Liver (tissue), 9 donors: ENCODE measurements around the gene SMIM1. TPM values are rescaled to one million over a fixed set of nuclear protein-coding genes. Genes with fewer than 3 reads are reported as not detected.

ENCODE experiments used
- DNase-seq: peaks from one replicate; pipeline ENCODE4 v3.0.0-alpha.2; 2017; ENCODE audit warnings: low spot score
- H3K27ac ChIP-seq, 2 donors: one replicate each; pipeline ENCODE4 v1.7.0; 2013; ENCODE audit warnings: inconsistent platforms in 2 of 2, low read length in 2 of 2, control low read depth in 1 of 2, low read depth in 1 of 2, mild to moderate bottlenecking in 1 of 2
- H3K27me3 ChIP-seq, 4 donors: one replicate each; pipeline versions ENCODE4 v1.6.1 to v1.7.0; 2013; ENCODE audit warnings: low read length in 3 of 4, inconsistent platforms in 1 of 4, mild to moderate bottlenecking in 1 of 4, moderate library complexity in 1 of 4; ENCODE audit not compliant: control insufficient read depth in 4 of 4, insufficient read depth in 4 of 4
- H3K36me3 ChIP-seq, 4 donors: one replicate each; pipeline versions ENCODE4 v1.6.1 to v1.7.0; 2013; ENCODE audit warnings: low read length in 3 of 4, mild to moderate bottlenecking in 3 of 4, low read depth in 1 of 4, moderate library complexity in 1 of 4; ENCODE audit not compliant: control insufficient read depth in 4 of 4, insufficient read depth in 3 of 4
- H3K4me1 ChIP-seq, 4 donors: one replicate each; pipeline versions ENCODE4 v1.6.1 to v1.7.0; 2013; ENCODE audit warnings: low read length in 3 of 4, mild to moderate bottlenecking in 3 of 4, moderate library complexity in 1 of 4; ENCODE audit not compliant: control insufficient read depth in 4 of 4, insufficient read depth in 4 of 4
- H3K4me3 ChIP-seq, 3 donors: one replicate each; pipeline versions ENCODE4 v1.6.1 to v1.7.0; 2013; ENCODE audit warnings: low read length in 3 of 3, control low read depth in 1 of 3, low read depth in 1 of 3, mild to moderate bottlenecking in 1 of 3
- H3K9ac ChIP-seq, 2 donors: one replicate each; pipeline ENCODE4 v1.7.0; 2013; ENCODE audit warnings: low read length in 2 of 2, mild to moderate bottlenecking in 2 of 2, moderate library complexity in 2 of 2, control low read depth in 1 of 2, low read depth in 1 of 2
- H3K9me3 ChIP-seq, 4 donors: one replicate each; pipeline versions ENCODE4 v1.6.1 to v1.7.0; 2013; ENCODE audit warnings: low read length in 3 of 4; ENCODE audit not compliant: control insufficient read depth in 4 of 4
- EGR1 ChIP-seq, 2 donors: IDR thresholded peaks; 2 replicates each; pipeline ENCODE4 v1.6.1; 2016 to 2018; ENCODE audit warnings: antibody characterized with exemption in 2 of 2, low read depth in 2 of 2
- FOXA1 ChIP-seq: IDR thresholded peaks from 2 replicates; pipeline ENCODE4 v1.6.1; 2016; ENCODE audit warnings: antibody characterized with exemption
- GABPA ChIP-seq, 2 donors: IDR thresholded peaks in 1 of 2; conservative IDR thresholded peaks in 1 of 2; 2 replicates each; pipeline ENCODE4 v1.6.1; 2016; ENCODE audit warnings: antibody characterized with exemption in 2 of 2, mild to moderate bottlenecking in 1 of 2, moderate library complexity in 1 of 2
- HNF4A ChIP-seq, 2 donors: conservative IDR thresholded peaks; 2 replicates each; pipeline ENCODE4 v1.6.1; 2016; ENCODE audit warnings: antibody characterized with exemption in 2 of 2, mild to moderate bottlenecking in 2 of 2
- JUND ChIP-seq, 2 donors: IDR thresholded peaks; 2 replicates each; pipeline ENCODE4 v1.6.1; 2016; ENCODE audit warnings: antibody characterized with exemption in 2 of 2
- RAD21 ChIP-seq, 2 donors: IDR thresholded peaks; 2 replicates each; pipeline ENCODE4 v1.6.1; 2016; ENCODE audit warnings: antibody characterized with exemption in 2 of 2, mild to moderate bottlenecking in 2 of 2
- RXRA ChIP-seq, 2 donors: IDR thresholded peaks; 2 replicates each; pipeline ENCODE4 v1.6.1; 2017 to 2018; ENCODE audit warnings: antibody characterized with exemption in 2 of 2, mild to moderate bottlenecking in 1 of 2
- SP1 ChIP-seq: IDR thresholded peaks from 2 replicates; pipeline ENCODE4 v1.6.1; 2018; ENCODE audit warnings: antibody characterized with exemption, mild to moderate bottlenecking
- TAF1 ChIP-seq: conservative IDR thresholded peaks from 2 replicates; pipeline ENCODE4 v1.6.1; 2016; ENCODE audit warnings: antibody characterized with exemption, mild to moderate bottlenecking
- YY1 ChIP-seq: IDR thresholded peaks from 2 replicates; pipeline ENCODE4 v1.6.1; 2016; ENCODE audit warnings: antibody characterized with exemption, mild to moderate bottlenecking
- WGBS: extraction: QIAGEN DNeasy Blood & Tissue Kit; methylation state at CpG from one replicate; pipeline ENCODE4 v1.1.7; 2013; 5-methylcytosine and 5-hydroxymethylcytosine counted together
- polyA plus RNA-seq, 2 donors: library from polyadenylated mRNA; stranded (reverse) in 1 of 2; unstranded in 1 of 2; fragments of 200-250 nt in 1 of 2; fragments of >200 nt in 1 of 2; fragmentation: Nextera tagmentation in 1 of 2; extraction: Ambion mirVana in 1 of 2; gene quantifications; one replicate each; pipeline versions ENCODE4 v1.2.1 to v1.2.3, GENCODE V29; 2013 to 2015
- total RNA-seq, 2 donors: library from RNA; depleted of rRNA; stranded (reverse); fragments of >200 nt; gene quantifications; one replicate each; pipeline ENCODE4 v1.2.3, GENCODE V29; 2014
- TF ChIP-seq, protein P1 (sequence below): IDR thresholded peaks from 2 replicates; pipeline ENCODE4 v1.6.1; 2016; ENCODE audit warnings: antibody characterized with exemption
- TF ChIP-seq, protein P2 (sequence below): IDR thresholded peaks from 2 replicates; pipeline ENCODE4 v1.6.1; 2016; ENCODE audit warnings: antibody characterized with exemption, mild to moderate bottlenecking
- TF ChIP-seq, protein P3 (sequence below): fragments of 150-350 bp; IDR thresholded peaks from 2 replicates; pipeline ENCODE4 v1.5.1; 2017; ENCODE audit warnings: improper control_type of control experiment, low read depth, low read length; ENCODE audit not compliant: missing input control
- TF ChIP-seq, protein P4 (sequence below): IDR thresholded peaks from 2 replicates; pipeline ENCODE4 v1.6.1; 2016; ENCODE audit warnings: antibody characterized with exemption
- TF ChIP-seq, protein P5 (sequence below): IDR thresholded peaks from 2 replicates; pipeline ENCODE4 v1.6.1; 2016; ENCODE audit warnings: antibody characterized with exemption
- donor health status: healthy.
- donor health status: healthy.
- donor health status: healthy.
- donor health status: healthy.
- donor health status: healthy.

SMIM1 gene
- total and polyA plus RNA-seq, 4 donors = 1.8 to 82.9 (median 10.3) TPM

DNA sequence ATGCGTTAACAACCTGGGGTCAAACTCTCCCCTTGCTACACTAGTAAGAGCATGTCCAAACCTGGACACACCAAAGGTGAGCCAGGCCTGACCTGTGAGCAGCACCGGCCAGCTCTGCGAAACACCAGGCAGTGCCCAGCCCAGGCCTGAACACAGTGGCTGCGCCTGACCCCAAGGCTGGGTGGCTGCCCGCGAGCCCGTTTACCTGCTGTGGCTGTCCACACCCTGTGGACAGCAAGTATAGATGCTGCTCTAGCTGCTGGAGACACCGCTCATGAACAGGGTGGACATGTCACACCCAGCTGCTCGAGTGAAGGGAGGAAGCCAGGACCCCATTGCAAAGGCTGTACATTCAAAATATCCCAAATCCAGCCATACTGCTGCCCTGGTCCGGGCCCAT lies 27.9 kb upstream of the SMIM1 start:
- Histone ChIP-seq H3K27ac (no peak overlapping the region), H3K9me3 (no peaks in the 10 kb centered on the region), H3K27me3 (no peaks in the 10 kb centered on the region), H3K4me1 (peaks cover 8 to 37% (median 19%) of the 10 kb centered on the region in 4 donors), H3K9ac (no peak overlapping the region), H3K36me3 (peaks cover 0 to 13% (median 4%) of the 10 kb centered on the region in 4 donors), H3K4me3 (no peak overlapping the region)
- DNase-seq = no peak
- WGBS = 96% methylated on average over 10 of the region's 10 CpGs
- TF ChIP-seq RAD21 (IDR thresholded peaks at IDR 0.05) = no peak
- TF ChIP-seq, protein P1, sequence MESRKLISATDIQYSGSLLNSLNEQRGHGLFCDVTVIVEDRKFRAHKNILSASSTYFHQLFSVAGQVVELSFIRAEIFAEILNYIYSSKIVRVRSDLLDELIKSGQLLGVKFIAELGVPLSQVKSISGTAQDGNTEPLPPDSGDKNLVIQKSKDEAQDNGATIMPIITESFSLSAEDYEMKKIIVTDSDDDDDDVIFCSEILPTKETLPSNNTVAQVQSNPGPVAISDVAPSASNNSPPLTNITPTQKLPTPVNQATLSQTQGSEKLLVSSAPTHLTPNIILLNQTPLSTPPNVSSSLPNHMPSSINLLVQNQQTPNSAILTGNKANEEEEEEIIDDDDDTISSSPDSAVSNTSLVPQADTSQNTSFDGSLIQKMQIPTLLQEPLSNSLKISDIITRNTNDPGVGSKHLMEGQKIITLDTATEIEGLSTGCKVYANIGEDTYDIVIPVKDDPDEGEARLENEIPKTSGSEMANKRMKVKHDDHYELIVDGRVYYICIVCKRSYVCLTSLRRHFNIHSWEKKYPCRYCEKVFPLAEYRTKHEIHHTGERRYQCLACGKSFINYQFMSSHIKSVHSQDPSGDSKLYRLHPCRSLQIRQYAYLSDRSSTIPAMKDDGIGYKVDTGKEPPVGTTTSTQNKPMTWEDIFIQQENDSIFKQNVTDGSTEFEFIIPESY = no peak
- no peak for TF ChIP-seq SP1
- TF ChIP-seq, protein P2, sequence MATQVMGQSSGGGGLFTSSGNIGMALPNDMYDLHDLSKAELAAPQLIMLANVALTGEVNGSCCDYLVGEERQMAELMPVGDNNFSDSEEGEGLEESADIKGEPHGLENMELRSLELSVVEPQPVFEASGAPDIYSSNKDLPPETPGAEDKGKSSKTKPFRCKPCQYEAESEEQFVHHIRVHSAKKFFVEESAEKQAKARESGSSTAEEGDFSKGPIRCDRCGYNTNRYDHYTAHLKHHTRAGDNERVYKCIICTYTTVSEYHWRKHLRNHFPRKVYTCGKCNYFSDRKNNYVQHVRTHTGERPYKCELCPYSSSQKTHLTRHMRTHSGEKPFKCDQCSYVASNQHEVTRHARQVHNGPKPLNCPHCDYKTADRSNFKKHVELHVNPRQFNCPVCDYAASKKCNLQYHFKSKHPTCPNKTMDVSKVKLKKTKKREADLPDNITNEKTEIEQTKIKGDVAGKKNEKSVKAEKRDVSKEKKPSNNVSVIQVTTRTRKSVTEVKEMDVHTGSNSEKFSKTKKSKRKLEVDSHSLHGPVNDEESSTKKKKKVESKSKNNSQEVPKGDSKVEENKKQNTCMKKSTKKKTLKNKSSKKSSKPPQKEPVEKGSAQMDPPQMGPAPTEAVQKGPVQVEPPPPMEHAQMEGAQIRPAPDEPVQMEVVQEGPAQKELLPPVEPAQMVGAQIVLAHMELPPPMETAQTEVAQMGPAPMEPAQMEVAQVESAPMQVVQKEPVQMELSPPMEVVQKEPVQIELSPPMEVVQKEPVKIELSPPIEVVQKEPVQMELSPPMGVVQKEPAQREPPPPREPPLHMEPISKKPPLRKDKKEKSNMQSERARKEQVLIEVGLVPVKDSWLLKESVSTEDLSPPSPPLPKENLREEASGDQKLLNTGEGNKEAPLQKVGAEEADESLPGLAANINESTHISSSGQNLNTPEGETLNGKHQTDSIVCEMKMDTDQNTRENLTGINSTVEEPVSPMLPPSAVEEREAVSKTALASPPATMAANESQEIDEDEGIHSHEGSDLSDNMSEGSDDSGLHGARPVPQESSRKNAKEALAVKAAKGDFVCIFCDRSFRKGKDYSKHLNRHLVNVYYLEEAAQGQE = no peak
- no peak for TF ChIP-seq TAF1
- TF ChIP-seq, protein P3, sequence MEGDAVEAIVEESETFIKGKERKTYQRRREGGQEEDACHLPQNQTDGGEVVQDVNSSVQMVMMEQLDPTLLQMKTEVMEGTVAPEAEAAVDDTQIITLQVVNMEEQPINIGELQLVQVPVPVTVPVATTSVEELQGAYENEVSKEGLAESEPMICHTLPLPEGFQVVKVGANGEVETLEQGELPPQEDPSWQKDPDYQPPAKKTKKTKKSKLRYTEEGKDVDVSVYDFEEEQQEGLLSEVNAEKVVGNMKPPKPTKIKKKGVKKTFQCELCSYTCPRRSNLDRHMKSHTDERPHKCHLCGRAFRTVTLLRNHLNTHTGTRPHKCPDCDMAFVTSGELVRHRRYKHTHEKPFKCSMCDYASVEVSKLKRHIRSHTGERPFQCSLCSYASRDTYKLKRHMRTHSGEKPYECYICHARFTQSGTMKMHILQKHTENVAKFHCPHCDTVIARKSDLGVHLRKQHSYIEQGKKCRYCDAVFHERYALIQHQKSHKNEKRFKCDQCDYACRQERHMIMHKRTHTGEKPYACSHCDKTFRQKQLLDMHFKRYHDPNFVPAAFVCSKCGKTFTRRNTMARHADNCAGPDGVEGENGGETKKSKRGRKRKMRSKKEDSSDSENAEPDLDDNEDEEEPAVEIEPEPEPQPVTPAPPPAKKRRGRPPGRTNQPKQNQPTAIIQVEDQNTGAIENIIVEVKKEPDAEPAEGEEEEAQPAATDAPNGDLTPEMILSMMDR = no peak
- TF ChIP-seq FOXA1 = no peak
- no peak for TF ChIP-seq JUND (IDR thresholded peaks at IDR 0.05)
- no peak for TF ChIP-seq HNF4A (conservative IDR thresholded peaks at IDR 0.05)
- TF ChIP-seq, protein P4, sequence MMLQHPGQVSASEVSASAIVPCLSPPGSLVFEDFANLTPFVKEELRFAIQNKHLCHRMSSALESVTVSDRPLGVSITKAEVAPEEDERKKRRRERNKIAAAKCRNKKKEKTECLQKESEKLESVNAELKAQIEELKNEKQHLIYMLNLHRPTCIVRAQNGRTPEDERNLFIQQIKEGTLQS = no peak
- TF ChIP-seq YY1 = no peak
- TF ChIP-seq, protein P5, sequence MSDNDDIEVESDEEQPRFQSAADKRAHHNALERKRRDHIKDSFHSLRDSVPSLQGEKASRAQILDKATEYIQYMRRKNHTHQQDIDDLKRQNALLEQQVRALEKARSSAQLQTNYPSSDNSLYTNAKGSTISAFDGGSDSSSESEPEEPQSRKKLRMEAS = no peak
- TF ChIP-seq RXRA (IDR thresholded peaks at IDR 0.05) = no peak

DNA sequence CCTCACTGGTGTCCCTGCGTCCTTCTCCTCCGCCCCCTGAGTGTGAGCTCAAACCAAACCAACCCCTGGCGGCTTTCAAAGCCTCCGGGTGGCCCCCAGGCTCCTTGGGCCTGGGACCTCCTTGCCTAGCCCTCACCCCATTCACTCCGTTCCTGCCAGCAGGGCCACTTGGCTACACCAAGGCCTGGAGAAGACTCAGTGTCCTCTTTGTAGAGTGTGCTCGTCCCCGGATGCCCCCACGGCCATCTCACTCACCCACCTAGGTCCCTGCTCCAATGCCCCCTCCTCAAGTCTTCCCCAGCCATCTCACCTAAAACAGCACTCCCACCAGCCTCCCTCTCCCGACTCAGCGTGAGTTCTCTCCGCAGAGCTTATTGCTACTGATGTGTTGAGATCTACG lies 27.5 kb upstream of the SMIM1 start:
- 97% methylated on average over 12 of the region's 12 CpGs for WGBS
- Histone ChIP-seq H3K36me3 (peaks cover 0 to 13% (median 4%) of the 10 kb centered on the region in 4 donors), H3K4me1 (peaks cover 8 to 35% (median 16%) of the 10 kb centered on the region in 4 donors), H3K27ac (no peak overlapping the region), H3K4me3 (no peak overlapping the region), H3K9ac (no peak overlapping the region), H3K9me3 (no peaks in the 10 kb centered on the region), H3K27me3 (no peaks in the 10 kb centered on the region)
- DNase-seq = no peak
- TF ChIP-seq SP1 (no peak), EGR1 (IDR thresholded peaks at IDR 0.05; ENCODE audit: low read depth in 2 of 2) (no peak), RAD21 (IDR thresholded peaks at IDR 0.05) (no peak), TAF1 (no peak), GABPA (IDR thresholded peaks at IDR 0.05 in 1 of 2, conservative IDR thresholded peaks at IDR 0.05 in 1 of 2) (no peak)
- TF ChIP-seq, protein P5 = no peak
